Parathyroid adenoma (tissue), 2 donors: ENCODE measurements around the gene SEPTIN2.
"Not testable (repeated sequence)": the region's sequence is repeated elsewhere in the genome, so short reads cannot be mapped to it uniquely, and the experiment has no call there.

Experiments used
- H2AFZ ChIP-seq: fragments of 300-600 bp; sonication (generic); one replicate; pipeline ENCODE4 v1.7.0; 2017; ENCODE audit warnings: antibody characterized with exemption, mild to moderate bottlenecking
- H3K27ac ChIP-seq: fragments of 300-600 bp; sonication (generic); one replicate; pipeline ENCODE4 v1.7.0; 2017
- H3K27me3 ChIP-seq: fragments of 300-600 bp; sonication (generic); one replicate; pipeline ENCODE4 v1.7.0; 2017; ENCODE audit warnings: low read length; ENCODE audit not compliant: control insufficient read depth, insufficient read depth
- H3K36me3 ChIP-seq: fragments of 300-600 bp; sonication (generic); one replicate; pipeline ENCODE4 v1.7.0; 2017; ENCODE audit warnings: low read length; ENCODE audit not compliant: control insufficient read depth, insufficient read depth
- H3K4me1 ChIP-seq: fragments of 300-600 bp; sonication (generic); one replicate; pipeline ENCODE4 v1.7.0; 2017; ENCODE audit warnings: control low read depth
- H3K4me2 ChIP-seq: fragments of 300-600 bp; sonication (generic); one replicate; pipeline ENCODE4 v1.7.0; 2017; ENCODE audit warnings: low read length
- H3K4me3 ChIP-seq: fragments of 300-600 bp; sonication (generic); one replicate; pipeline ENCODE4 v1.7.0; 2017; ENCODE audit warnings: low read depth, low read length
- H3K79me2 ChIP-seq: fragments of 300-600 bp; sonication (generic); one replicate; pipeline ENCODE4 v1.7.0; 2017; ENCODE audit warnings: control low read depth
- H3K9ac ChIP-seq: fragments of 300-600 bp; sonication (generic); one replicate; pipeline ENCODE4 v1.7.0; 2017; ENCODE audit warnings: mild to moderate bottlenecking
- H3K9me3 ChIP-seq: fragments of 300-600 bp; sonication (generic); one replicate; pipeline ENCODE4 v1.7.0; 2017; ENCODE audit warnings: low read length; ENCODE audit not compliant: control insufficient read depth
- TF ChIP-seq, protein P1 (sequence below): fragments of 300-600 bp; sonication (generic); IDR thresholded peaks from one replicate; pipeline ENCODE4 v1.7.0; 2017; ENCODE audit warnings: antibody characterized with exemption, mild to moderate bottlenecking
- donor health status: primary hyperparathyroidism.

Gene SEPTIN2

DNA sequence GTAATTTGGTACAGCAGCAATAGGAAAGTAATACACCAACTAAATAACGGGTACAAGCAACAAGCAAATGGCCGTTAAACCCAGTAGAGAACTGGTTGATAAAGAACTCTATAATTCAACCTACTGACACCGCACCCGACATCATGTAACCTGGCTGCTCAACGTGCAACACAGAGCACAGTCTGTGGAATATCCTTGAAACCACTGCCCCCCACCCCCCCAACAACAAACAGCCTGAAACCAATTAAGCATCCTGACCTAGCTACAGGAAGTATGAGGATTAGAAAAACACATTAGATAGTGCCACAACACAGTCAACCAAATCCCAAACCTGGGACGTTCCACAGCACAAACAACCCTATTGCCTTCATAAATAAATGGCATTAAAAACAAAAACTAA, 23.7 kb upstream of the SEPTIN2 start:
- no peak overlapping the region for H3K27ac ChIP-seq
- no peaks in the 10 kb centered on the region for H3K4me1 ChIP-seq
- no peaks in the 10 kb centered on the region for H3K36me3 ChIP-seq
- H3K9ac ChIP-seq: no peak overlapping the region
- no peaks in the 10 kb centered on the region for H3K27me3 ChIP-seq
- no peak overlapping the region for H2AFZ ChIP-seq
- H3K9me3 ChIP-seq: no peaks in the 10 kb centered on the region
- TF ChIP-seq, protein P1, sequence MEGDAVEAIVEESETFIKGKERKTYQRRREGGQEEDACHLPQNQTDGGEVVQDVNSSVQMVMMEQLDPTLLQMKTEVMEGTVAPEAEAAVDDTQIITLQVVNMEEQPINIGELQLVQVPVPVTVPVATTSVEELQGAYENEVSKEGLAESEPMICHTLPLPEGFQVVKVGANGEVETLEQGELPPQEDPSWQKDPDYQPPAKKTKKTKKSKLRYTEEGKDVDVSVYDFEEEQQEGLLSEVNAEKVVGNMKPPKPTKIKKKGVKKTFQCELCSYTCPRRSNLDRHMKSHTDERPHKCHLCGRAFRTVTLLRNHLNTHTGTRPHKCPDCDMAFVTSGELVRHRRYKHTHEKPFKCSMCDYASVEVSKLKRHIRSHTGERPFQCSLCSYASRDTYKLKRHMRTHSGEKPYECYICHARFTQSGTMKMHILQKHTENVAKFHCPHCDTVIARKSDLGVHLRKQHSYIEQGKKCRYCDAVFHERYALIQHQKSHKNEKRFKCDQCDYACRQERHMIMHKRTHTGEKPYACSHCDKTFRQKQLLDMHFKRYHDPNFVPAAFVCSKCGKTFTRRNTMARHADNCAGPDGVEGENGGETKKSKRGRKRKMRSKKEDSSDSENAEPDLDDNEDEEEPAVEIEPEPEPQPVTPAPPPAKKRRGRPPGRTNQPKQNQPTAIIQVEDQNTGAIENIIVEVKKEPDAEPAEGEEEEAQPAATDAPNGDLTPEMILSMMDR: no peak
- H3K4me3 ChIP-seq: no peak overlapping the region
- H3K4me2 ChIP-seq: no peak overlapping the region
- peaks cover 82% of the 10 kb centered on the region for H3K79me2 ChIP-seq

DNA sequence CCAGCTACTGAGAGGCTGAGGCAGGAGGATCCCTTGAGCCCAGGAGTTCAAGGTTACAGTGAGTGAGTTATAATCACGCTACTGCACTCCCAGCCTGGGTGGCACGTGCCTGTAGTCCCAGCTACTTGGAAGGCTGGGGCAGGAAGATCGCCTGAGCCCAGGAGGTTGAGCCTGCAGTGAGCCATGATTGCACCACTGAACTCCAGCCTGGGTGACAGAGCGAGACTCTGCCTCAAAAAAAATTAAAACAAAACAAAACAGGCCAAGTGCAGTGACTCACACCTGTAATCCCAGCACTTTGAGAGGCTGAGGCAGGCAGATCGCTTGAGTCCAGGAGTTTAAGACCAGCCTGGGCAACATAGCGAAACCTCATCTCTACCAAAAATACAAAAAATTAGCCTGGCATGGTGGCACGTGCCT, 22.3 kb upstream of the SEPTIN2 start:
- H3K4me2 ChIP-seq, H3K4me1 ChIP-seq, H3K9ac ChIP-seq, H3K36me3 ChIP-seq, H3K27ac ChIP-seq, H3K9me3 ChIP-seq, H3K4me3 ChIP-seq, H3K27me3 ChIP-seq, H2AFZ ChIP-seq: not testable (repeated sequence)
- peaks cover 77% of the 10 kb centered on the region for H3K79me2 ChIP-seq

DNA sequence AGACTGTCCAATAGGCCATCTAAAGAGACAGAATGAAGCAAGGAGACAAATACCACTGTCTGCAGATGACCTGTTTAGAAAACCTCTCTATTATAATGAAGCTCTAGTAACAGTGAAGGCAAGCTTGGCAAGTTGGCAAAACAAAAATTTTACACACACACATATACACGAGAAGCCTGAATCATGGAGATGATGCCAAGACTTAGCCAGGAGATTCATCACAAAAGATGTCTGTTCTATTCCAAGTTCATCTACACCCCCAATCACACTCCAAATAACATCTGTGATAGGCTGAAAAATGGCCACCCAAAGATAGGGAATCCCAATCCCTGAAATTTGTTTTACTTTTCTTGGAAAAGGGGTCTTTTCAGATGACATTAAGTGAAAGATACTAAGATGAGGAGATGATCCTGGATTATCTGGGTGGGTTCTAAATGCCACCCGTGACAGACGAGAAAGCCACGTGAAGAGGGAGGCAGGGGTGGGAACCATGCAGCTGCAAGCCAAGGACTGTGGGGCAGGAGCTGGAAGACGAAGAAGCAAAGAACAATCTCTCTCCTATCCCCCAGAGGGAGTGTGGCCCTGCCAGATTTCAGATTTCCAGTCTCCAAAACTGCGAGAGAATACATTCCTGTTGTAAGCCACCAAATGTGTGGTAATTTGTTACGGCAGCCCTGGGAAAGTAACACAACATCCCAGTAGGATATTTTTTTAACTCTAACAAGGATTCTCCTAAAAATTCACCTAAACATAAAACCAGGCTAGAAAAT, 20.2 kb upstream of the SEPTIN2 start:
- Histone ChIP-seq H3K9me3 (no peaks in the 10 kb centered on the region), H3K4me2 (no peak overlapping the region), H3K36me3 (no peaks in the 10 kb centered on the region), H3K27me3 (no peaks in the 10 kb centered on the region), H3K9ac (no peak overlapping the region), H3K27ac (no peak overlapping the region), H3K4me1 (no peaks in the 10 kb centered on the region), H3K4me3 (no peak overlapping the region), H2AFZ (no peak overlapping the region), H3K79me2 (peaks cover 80% of the 10 kb centered on the region)
- TF ChIP-seq, protein P1: no peak

DNA sequence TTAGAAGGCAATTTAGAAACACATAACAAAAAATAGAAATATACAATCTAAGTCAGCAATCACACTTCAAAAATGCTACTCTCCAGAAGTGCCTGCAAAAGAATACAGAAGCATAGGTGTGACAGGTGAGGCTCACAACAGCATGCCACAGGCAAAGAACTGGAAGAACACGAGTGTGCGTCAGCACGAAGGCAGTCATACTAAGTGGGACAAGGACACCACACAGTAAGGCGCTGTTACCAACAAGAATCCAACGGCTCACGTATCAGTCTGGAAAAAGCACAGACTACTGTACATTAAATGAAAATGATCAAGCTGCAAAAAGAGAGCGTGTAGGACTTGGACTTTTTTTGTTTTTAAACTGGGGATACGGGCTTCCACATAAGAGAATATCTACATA, 19.0 kb upstream of the SEPTIN2 start:
- H3K79me2 ChIP-seq: peaks cover 80% of the 10 kb centered on the region
- H3K4me1 ChIP-seq: no peaks in the 10 kb centered on the region

DNA sequence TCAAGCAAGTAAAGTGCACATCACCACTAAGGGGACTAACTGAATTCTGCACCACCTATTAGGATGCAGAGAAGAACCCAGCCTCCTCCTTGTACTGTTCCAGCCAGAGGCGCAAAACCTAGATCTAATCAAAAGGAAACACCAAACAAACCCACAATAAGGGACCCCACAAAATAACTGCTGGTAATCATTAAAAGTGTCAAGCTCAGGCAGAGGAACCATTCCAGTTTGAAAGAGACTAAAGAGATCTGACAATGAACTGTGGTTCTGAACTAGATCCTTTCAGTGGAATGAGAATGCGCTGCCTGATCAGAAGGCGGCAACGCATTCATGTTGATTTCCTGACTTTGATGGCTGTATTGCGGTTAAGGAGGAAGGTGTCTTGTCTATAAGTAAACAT, 17.1 kb upstream of the SEPTIN2 start:
- H3K4me1 ChIP-seq: peaks cover 3% of the 10 kb centered on the region
- H3K79me2 ChIP-seq: peaks cover 81% of the 10 kb centered on the region
- no peaks in the 10 kb centered on the region for H3K36me3 ChIP-seq
- H2AFZ ChIP-seq: no peak overlapping the region
- H3K4me3 ChIP-seq: no peak overlapping the region
- TF ChIP-seq, protein P1: no peak
- H3K4me2 ChIP-seq: no peak overlapping the region
- no peaks in the 10 kb centered on the region for H3K9me3 ChIP-seq
- no peak overlapping the region for H3K9ac ChIP-seq
- no peak overlapping the region for H3K27ac ChIP-seq
- no peaks in the 10 kb centered on the region for H3K27me3 ChIP-seq

More for the DNA sequence above, 19.0 kb upstream of the SEPTIN2 start:
- Histone ChIP-seq H3K9ac (no peak overlapping the region), H2AFZ (no peak overlapping the region), H3K36me3 (no peaks in the 10 kb centered on the region), H3K27me3 (no peaks in the 10 kb centered on the region), H3K9me3 (no peaks in the 10 kb centered on the region), H3K4me2 (no peak overlapping the region), H3K27ac (no peak overlapping the region), H3K4me3 (no peak overlapping the region)
- TF ChIP-seq, protein P1: no peak
